Fibroblast of skin of left biceps (primary cell): ENCODE data around the gene VPS52.
"Not testable (repeated sequence)": the region's sequence is repeated elsewhere in the genome, so short reads cannot be mapped to it uniquely, and the experiment has no call there.

ENCODE experiments used
- DNase-seq, 2 experiments: peaks; one replicate each; pipeline ENCODE4 v3.0.0-alpha.2; 2013; ENCODE audit warnings: low read depth in 2 of 2

Gene VPS52

GRCh38 chr6:33279971-33280511, 8.4 kb upstream of the VPS52 start:
- no peak for DNase-seq

- no peak for DNase-seq
Observed at GRCh38 chr6:33279257-33279695, 7.6 kb upstream of the VPS52 start.

- DNase-seq: no peak
Observed at GRCh38 chr6:33278810-33279209, 7.1 kb upstream of the VPS52 start.

GRCh38 chr6:33278392-33278741, 6.7 kb upstream of the VPS52 start:
- no peak for DNase-seq

- DNase-seq: no peak
Observed at GRCh38 chr6:33277663-33278391, 6.2 kb upstream of the VPS52 start.

- no peak for DNase-seq
Observed at GRCh38 chr6:33276864-33277662, 5.4 kb upstream of the VPS52 start, which contains the start of gene B3GALT4. B3GALT4 (plus strand) TSS chr6:33277123; CDS start chr6:33277420, 297 bp downstream.

- no peak for DNase-seq
Observed at GRCh38 chr6:33276581-33276863, 4.8 kb upstream of the VPS52 start.

GRCh38 chr6:33275795-33276580, 4.3 kb upstream of the VPS52 start:
- not testable (repeated sequence) for DNase-seq

GRCh38 chr6:33273924-33274902, 2.5 kb upstream of the VPS52 start:
- DNase-seq: no peak

- no peak for DNase-seq
Observed at GRCh38 chr6:33273129-33273923, 1.6 kb upstream of the VPS52 start.

GRCh38 chr6:33272275-33273128, 826 bp upstream of the VPS52 start:
- no peak for DNase-seq

- no peak for DNase-seq
Observed at GRCh38 chr6:33271117-33271467, 584 bp downstream of the VPS52 start.

- DNase-seq: no peak
Observed at GRCh38 chr6:33264015-33264414, 7.7 kb downstream of the VPS52 start.

GRCh38 chr6:33262490-33262889, 9.2 kb downstream of the VPS52 start:
- DNase-seq: not testable (repeated sequence)

GRCh38 chr6:33259032-33259431, 12.6 kb downstream of the VPS52 start:
- no peak for DNase-seq

- no peak for DNase-seq
Observed at GRCh38 chr6:33254591-33254990, 17.1 kb downstream of the VPS52 start.

- DNase-seq: peak in 1 of 2 experiments; percentile 37
Observed at GRCh38 chr6:33252759-33253158, 18.9 kb downstream of the VPS52 start.

GRCh38 chr6:33251395-33252012, 20.2 kb downstream of the VPS52 start:
- no peak for DNase-seq

- DNase-seq: no peak
Observed at GRCh38 chr6:33250731-33251130, 20.9 kb downstream of the VPS52 start.
